Mesendoderm (in vitro differentiated cells): ENCODE measurements around the gene CIC.

Experiments used
- DNase-seq: peaks from one replicate; pipeline ENCODE4 v3.0.0; 2013
- H2AK5ac ChIP-seq: 2 replicates; pipeline ENCODE4 v1.6.1; 2013; ENCODE audit warnings: low read length, inconsistent platforms
- H2BK120ac ChIP-seq: 2 replicates; pipeline ENCODE4 v1.6.1; 2013; ENCODE audit warnings: low read depth, mild to moderate bottlenecking, low read length, moderate library complexity, mixed read lengths
- H2BK15ac ChIP-seq: replicated peaks from 2 replicates; pipeline ENCODE4 v1.6.1; 2013; ENCODE audit warnings: low read depth, mild to moderate bottlenecking, moderate library complexity
- H2BK5ac ChIP-seq: 2 replicates; pipeline ENCODE4 v1.6.1; 2013; ENCODE audit warnings: low read length, inconsistent platforms
- H3K18ac ChIP-seq: 2 replicates; pipeline ENCODE4 v1.6.1; 2013; ENCODE audit warnings: mild to moderate bottlenecking, low read length, mixed read lengths
- H3K23ac ChIP-seq: one replicate; pipeline ENCODE4 v1.6.1; 2013; ENCODE audit warnings: low read length
- H3K27ac ChIP-seq: 2 replicates; pipeline ENCODE4 v1.5.1; 2013; ENCODE audit warnings: low read depth, mild to moderate bottlenecking, inconsistent platforms, low read length, moderate library complexity
- H3K27me3 ChIP-seq: 2 replicates; pipeline ENCODE4 v1.6.1; 2013; ENCODE audit warnings: low read length, control low read depth, mild to moderate bottlenecking, inconsistent platforms; ENCODE audit not compliant: insufficient read depth, poor library complexity
- H3K36me3 ChIP-seq: 2 replicates; pipeline ENCODE4 v1.6.1; 2013; ENCODE audit warnings: low read length, inconsistent platforms; ENCODE audit not compliant: control insufficient read depth, insufficient read depth
- H3K4ac ChIP-seq: one replicate; pipeline ENCODE4 v1.6.1; 2013; ENCODE audit warnings: low read depth, mild to moderate bottlenecking, low read length, moderate library complexity
- H3K4me1 ChIP-seq: 2 replicates; pipeline ENCODE4 v1.6.1; 2013; ENCODE audit warnings: low read depth, low read length, inconsistent platforms; ENCODE audit not compliant: control insufficient read depth
- H3K4me2 ChIP-seq: 2 replicates; pipeline ENCODE4 v1.6.1; 2013; ENCODE audit warnings: low read length
- H3K4me3 ChIP-seq: 2 replicates; pipeline ENCODE4 v1.5.1; 2013; ENCODE audit warnings: mild to moderate bottlenecking, low read length
- H3K56ac ChIP-seq: one replicate; pipeline ENCODE4 v1.6.1; 2013; ENCODE audit warnings: low read length
- H3K79me1 ChIP-seq: 2 replicates; pipeline ENCODE4 v1.6.1; 2013; ENCODE audit warnings: low read length, inconsistent platforms
- H3K79me2 ChIP-seq: 2 replicates; pipeline ENCODE4 v1.6.1; 2013; ENCODE audit warnings: mild to moderate bottlenecking, low read length; ENCODE audit not compliant: control insufficient read depth, insufficient read depth
- H3K9ac ChIP-seq: 2 replicates; pipeline ENCODE4 v1.6.1; 2013; ENCODE audit warnings: low read length, inconsistent platforms
- H4K5ac ChIP-seq: one replicate; pipeline ENCODE4 v1.6.1; 2013; ENCODE audit warnings: low read length
- H4K8ac ChIP-seq: one replicate; pipeline ENCODE4 v1.6.1; 2013; ENCODE audit warnings: low read depth, mild to moderate bottlenecking, control low read depth, low read length, moderate library complexity
- WGBS: extraction: QIAGEN DNeasy Blood & Tissue Kit; methylation state at CpG from one replicate; pipeline ENCODE4 v1.1.7; 2013; ENCODE audit warnings: low lambda C conversion rate, missing lambda C conversion rate; ENCODE audit not compliant: insufficient coverage; ENCODE audit errors: extremely low coverage; 5-methylcytosine and 5-hydroxymethylcytosine counted together

Gene CIC

GRCh38 chr19:42246922-42247639, 22.0 kb upstream of the CIC start:
- no peak overlapping the region for H2BK15ac ChIP-seq
- no peak overlapping the region for H2BK120ac ChIP-seq
- peaks cover 18% of the 10 kb centered on the region for H3K79me1 ChIP-seq
- peaks cover 6% of the 10 kb centered on the region for H3K4me1 ChIP-seq
- no peak overlapping the region for H2BK5ac ChIP-seq
- H2AK5ac ChIP-seq: no peak overlapping the region
- no peak overlapping the region for H3K56ac ChIP-seq
- H3K4ac ChIP-seq: no peak overlapping the region
- H3K36me3 ChIP-seq: peaks cover 8% of the 10 kb centered on the region
- no peak for DNase-seq
- no peak overlapping the region for H3K18ac ChIP-seq
- H3K79me2 ChIP-seq: peaks cover 16% of the 10 kb centered on the region
- WGBS: no CpG with 5 or more reads among the region's 7 CpGs
- H3K23ac ChIP-seq: no peak overlapping the region
- H4K8ac ChIP-seq: no peak overlapping the region
- H3K4me3 ChIP-seq: no peak overlapping the region
- no peak overlapping the region for H3K4me2 ChIP-seq
- no peaks in the 10 kb centered on the region for H3K27me3 ChIP-seq
- H4K5ac ChIP-seq: no peak overlapping the region
- no peak overlapping the region for H3K27ac ChIP-seq
- no peak overlapping the region for H3K9ac ChIP-seq

GRCh38 chr19:42247640-42248199, 21.3 kb upstream of the CIC start:
- Histone ChIP-seq H3K36me3 (peaks cover 8% of the 10 kb centered on the region), H3K79me1 (peaks cover 20% of the 10 kb centered on the region), H3K4me3 (no peak overlapping the region), H2BK120ac (no peak overlapping the region), H3K27ac (no peak overlapping the region), H3K23ac (no peak overlapping the region), H3K9ac (no peak overlapping the region), H3K79me2 (peaks cover 22% of the 10 kb centered on the region), H4K5ac (no peak overlapping the region), H2BK15ac (no peak overlapping the region), H3K4me2 (no peak overlapping the region), H3K4ac (no peak overlapping the region), H3K18ac (no peak overlapping the region), H3K27me3 (no peaks in the 10 kb centered on the region), H3K56ac (no peak overlapping the region), H2AK5ac (no peak overlapping the region), H3K4me1 (peaks cover 10% of the 10 kb centered on the region), H2BK5ac (no peak overlapping the region), H4K8ac (no peak overlapping the region)
- no peak for DNase-seq
- WGBS: no CpG with 5 or more reads among the region's 6 CpGs

- H2AK5ac ChIP-seq: no peak overlapping the region
- H3K36me3 ChIP-seq: peaks cover 8% of the 10 kb centered on the region
- no CpG with 5 or more reads among the region's 41 CpGs for WGBS
- H3K4me1 ChIP-seq: peaks cover 11% of the 10 kb centered on the region
- H3K4me2 ChIP-seq: no peak overlapping the region
- H2BK120ac ChIP-seq: no peak overlapping the region
- DNase-seq: no peak
- H3K23ac ChIP-seq: no peak overlapping the region
- no peak overlapping the region for H3K4ac ChIP-seq
- no peak overlapping the region for H3K4me3 ChIP-seq
- no peak overlapping the region for H3K18ac ChIP-seq
- H3K79me1 ChIP-seq: peaks cover 21% of the 10 kb centered on the region
- H2BK15ac ChIP-seq: no peak overlapping the region
- no peak overlapping the region for H3K27ac ChIP-seq
- no peaks in the 10 kb centered on the region for H3K27me3 ChIP-seq
- no peak overlapping the region for H4K8ac ChIP-seq
- no peak overlapping the region for H3K56ac ChIP-seq
- H2BK5ac ChIP-seq: no peak overlapping the region
- no peak overlapping the region for H4K5ac ChIP-seq
- H3K79me2 ChIP-seq: peaks cover 29% of the 10 kb centered on the region
- no peak overlapping the region for H3K9ac ChIP-seq
Measured at GRCh38 chr19:42248270-42249148, 20.5 kb upstream of the CIC start.

DNA sequence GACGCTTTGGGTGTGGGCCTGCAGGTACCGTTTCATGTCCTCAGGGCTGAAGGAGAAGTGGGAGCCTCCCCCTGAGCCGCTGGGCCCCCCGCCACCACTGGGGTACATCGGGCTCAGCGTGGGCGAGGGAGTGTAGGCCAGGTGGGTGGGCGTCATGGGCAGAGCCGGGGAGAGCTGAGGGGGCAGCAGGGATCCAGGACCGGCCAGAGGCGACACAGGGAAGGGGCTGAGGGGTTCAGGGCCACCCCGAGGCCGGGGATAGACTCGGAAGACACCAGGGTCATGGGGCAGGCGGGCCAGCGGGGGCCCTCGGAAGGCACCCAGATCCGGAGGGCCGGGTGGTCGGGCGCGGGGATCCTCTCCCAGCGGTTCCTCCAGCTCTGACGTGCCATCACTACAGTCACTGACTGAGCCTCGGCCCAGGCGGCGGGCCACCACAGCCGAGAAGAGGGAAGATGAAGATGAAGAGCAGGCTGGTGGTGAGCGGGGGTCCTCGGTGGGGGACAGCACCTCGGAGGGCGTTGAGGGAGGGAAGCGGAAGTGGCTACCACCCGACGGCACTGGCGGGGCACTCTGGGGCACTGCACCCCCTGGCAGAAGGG, 19.8 kb upstream of the CIC start:
- Histone ChIP-seq H3K56ac (no peak overlapping the region), H3K4me2 (no peak overlapping the region), H4K8ac (no peak overlapping the region), H3K27me3 (no peaks in the 10 kb centered on the region), H3K79me1 (peaks cover 21% of the 10 kb centered on the region), H3K9ac (no peak overlapping the region), H3K18ac (no peak overlapping the region), H2BK5ac (no peak overlapping the region), H3K27ac (no peak overlapping the region), H3K36me3 (peaks cover 8% of the 10 kb centered on the region), H3K4me1 (peaks cover 11% of the 10 kb centered on the region), H3K79me2 (peaks cover 29% of the 10 kb centered on the region), H2BK120ac (no peak overlapping the region), H2AK5ac (no peak overlapping the region), H3K4me3 (no peak overlapping the region), H3K4ac (no peak overlapping the region), H2BK15ac (no peak overlapping the region), H4K5ac (no peak overlapping the region), H3K23ac (no peak overlapping the region)
- DNase-seq: no peak
- WGBS: no CpG with 5 or more reads among the region's 36 CpGs

DNA sequence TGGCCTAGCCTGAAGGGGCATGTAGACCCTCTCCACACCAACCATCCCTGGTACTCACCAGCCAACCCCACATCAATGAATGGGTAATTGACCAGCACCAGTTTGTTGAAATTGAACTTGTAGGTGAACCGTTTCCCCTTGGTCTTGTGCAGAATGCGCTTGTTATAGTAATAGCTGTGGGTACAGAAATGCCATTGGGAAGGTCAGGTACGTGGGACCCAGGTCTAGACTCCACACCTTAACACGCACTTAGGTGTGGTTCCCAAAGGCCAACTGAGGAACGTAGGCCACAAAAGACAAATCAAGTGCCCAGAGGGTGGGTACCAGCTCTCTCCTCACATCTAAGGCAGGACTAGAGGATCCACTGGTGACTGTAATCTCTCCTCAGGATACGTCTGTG, 19.3 kb upstream of the CIC start:
- no peak overlapping the region for H4K5ac ChIP-seq
- H2BK120ac ChIP-seq: no peak overlapping the region
- no peak overlapping the region for H2BK5ac ChIP-seq
- no peak overlapping the region for H2AK5ac ChIP-seq
- no peak for DNase-seq
- H3K56ac ChIP-seq: no peak overlapping the region
- no peaks in the 10 kb centered on the region for H3K27me3 ChIP-seq
- H3K23ac ChIP-seq: no peak overlapping the region
- H3K4me1 ChIP-seq: peaks cover 11% of the 10 kb centered on the region
- H4K8ac ChIP-seq: no peak overlapping the region
- H3K4ac ChIP-seq: no peak overlapping the region
- H3K36me3 ChIP-seq: peaks cover 8% of the 10 kb centered on the region
- no peak overlapping the region for H3K18ac ChIP-seq
- no peak overlapping the region for H3K4me2 ChIP-seq
- no peak overlapping the region for H3K9ac ChIP-seq
- no peak overlapping the region for H2BK15ac ChIP-seq
- peaks cover 21% of the 10 kb centered on the region for H3K79me1 ChIP-seq
- H3K79me2 ChIP-seq: peaks cover 33% of the 10 kb centered on the region
- no CpG with 5 or more reads among the region's 6 CpGs for WGBS
- H3K27ac ChIP-seq: no peak overlapping the region
- no peak overlapping the region for H3K4me3 ChIP-seq
